DMS 273 (cell line): ENCODE results near the gene OR51G2.

Experiments used
- DNase-seq: peaks from one replicate; lab custom pipeline; 2025; ENCODE audit not compliant: unreplicated experiment; lab: John Stamatoyannopoulos, UW

OR51G2 gene

DNA sequence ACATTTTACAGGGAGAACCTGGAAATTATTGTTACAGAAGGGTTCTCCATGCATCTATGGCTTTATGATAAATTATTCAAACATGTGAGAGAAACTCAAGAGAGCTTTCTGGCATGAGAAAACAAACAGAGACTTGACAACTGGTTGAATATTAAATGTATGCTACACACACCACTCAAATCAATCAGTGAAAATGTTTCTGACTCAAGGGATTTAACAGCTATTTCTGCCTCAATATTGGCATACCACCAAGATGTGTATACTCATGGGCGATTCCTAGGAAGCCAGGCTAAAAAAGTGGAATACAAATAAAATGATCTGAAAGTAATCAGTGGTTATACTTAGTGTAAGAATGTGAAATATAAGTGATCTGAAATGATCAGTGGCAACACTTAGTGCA is 53.3 kb downstream of the OR51G2 start:
- no peak for DNase-seq

DNA sequence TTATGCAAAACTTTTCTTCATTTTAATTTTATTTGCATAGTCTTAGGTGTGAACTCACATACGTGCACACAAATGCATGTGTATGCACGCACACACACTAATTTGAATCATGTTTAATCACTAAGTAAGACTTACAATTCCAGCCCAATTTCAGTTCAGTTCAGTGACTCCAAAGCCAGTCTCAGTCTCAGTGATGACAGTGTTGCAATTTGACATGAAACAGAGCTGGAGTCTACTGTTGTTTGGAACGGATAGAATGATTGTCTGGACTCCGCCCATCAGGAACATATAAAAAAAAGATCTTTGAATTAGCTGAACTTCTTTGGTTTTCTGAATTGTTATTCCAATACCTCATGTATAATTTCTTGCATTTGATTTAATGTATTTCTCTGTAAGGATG is 55.3 kb downstream of the OR51G2 start:
- no peak for DNase-seq
